Neuronal stem cell (in vitro differentiated cells): ENCODE data around the gene KIAA1958.

ENCODE experiments used
- DNase-seq: peaks from one replicate; pipeline ENCODE4 v3.0.0-alpha.2; 2013; ENCODE audit warnings: low spot score
- H2AFZ ChIP-seq: one replicate; pipeline ENCODE4 v1.6.1; 2013; ENCODE audit warnings: mild to moderate bottlenecking, low read length, inconsistent platforms
- H2AK5ac ChIP-seq: 2 replicates; pipeline ENCODE4 v1.6.1; 2013; ENCODE audit warnings: low read depth, mild to moderate bottlenecking, inconsistent platforms, low read length, moderate library complexity, mixed read lengths
- H2BK120ac ChIP-seq: 2 replicates; pipeline ENCODE4 v1.6.1; 2013; ENCODE audit warnings: low read depth, mild to moderate bottlenecking, inconsistent platforms, low read length, moderate library complexity, mixed read lengths
- H2BK12ac ChIP-seq: one replicate; pipeline ENCODE4 v1.6.1; 2013; ENCODE audit warnings: low read length, inconsistent platforms
- H2BK15ac ChIP-seq: 2 replicates; pipeline ENCODE4 v1.6.1; 2013; ENCODE audit warnings: mild to moderate bottlenecking, low read length, inconsistent platforms, mixed read lengths
- H2BK5ac ChIP-seq: one replicate; pipeline ENCODE4 v1.6.1; 2013; ENCODE audit warnings: inconsistent platforms, mild to moderate bottlenecking, low read length, moderate library complexity
- H3K14ac ChIP-seq: one replicate; pipeline ENCODE4 v1.6.1; 2013; ENCODE audit warnings: low read length, inconsistent platforms
- H3K18ac ChIP-seq: 2 replicates; pipeline ENCODE4 v1.6.1; 2013; ENCODE audit warnings: low read length, inconsistent platforms
- H3K23ac ChIP-seq: 2 replicates; pipeline ENCODE4 v1.6.1; 2013; ENCODE audit warnings: low read depth, mild to moderate bottlenecking, mixed read lengths, low read length, inconsistent platforms; ENCODE audit not compliant: poor library complexity
- H3K27ac ChIP-seq: replicated peaks from 3 replicates; pipeline ENCODE4 v1.5.1; 2013; ENCODE audit warnings: low read length, inconsistent platforms
- H3K27me3 ChIP-seq, 3 experiments: 2 replicates each; pipeline ENCODE4 v1.6.1; 2013; ENCODE audit warnings: low read length in 3 of 3, mild to moderate bottlenecking in 2 of 3, inconsistent platforms in 1 of 3, low read depth in 1 of 3, mixed read lengths in 1 of 3, moderate library complexity in 1 of 3; ENCODE audit not compliant: control insufficient read depth in 3 of 3, insufficient read depth in 3 of 3
- H3K36me3 ChIP-seq, 2 donors: replicated peaks in 1 of 2; 2 replicates each; pipeline ENCODE4 v1.6.1; 2013; ENCODE audit warnings: low read length in 2 of 2; ENCODE audit not compliant: control insufficient read depth in 2 of 2, insufficient read depth in 2 of 2
- H3K4ac ChIP-seq: 2 replicates; pipeline ENCODE4 v1.6.1; 2013; ENCODE audit warnings: inconsistent platforms, mild to moderate bottlenecking, low read length, moderate library complexity
- H3K4me1 ChIP-seq, 2 donors: 1 replicate in 1 of 2; 2 replicates in 1 of 2; pipeline ENCODE4 v1.6.1; 2013; ENCODE audit warnings: low read length in 2 of 2, low read depth in 1 of 2; ENCODE audit not compliant: control insufficient read depth in 2 of 2, insufficient read depth in 1 of 2
- H3K4me2 ChIP-seq: one replicate; pipeline ENCODE4 v1.6.1; 2013; ENCODE audit warnings: mild to moderate bottlenecking, low read length, inconsistent platforms; ENCODE audit not compliant: insufficient read depth, poor library complexity, severe bottlenecking
- H3K4me3 ChIP-seq, 2 donors: 2 replicates each; pipeline ENCODE4 v1.5.1; 2013; ENCODE audit warnings: low read length in 2 of 2, mild to moderate bottlenecking in 2 of 2, inconsistent platforms in 1 of 2, moderate library complexity in 1 of 2
- H3K79me1 ChIP-seq: one replicate; pipeline ENCODE4 v1.6.1; 2013; ENCODE audit warnings: low read depth, mild to moderate bottlenecking, inconsistent platforms, low read length, moderate library complexity
- H3K9ac ChIP-seq: one replicate; pipeline ENCODE4 v1.6.1; 2013; ENCODE audit warnings: mild to moderate bottlenecking, low read depth, low read length, inconsistent platforms; ENCODE audit not compliant: poor library complexity
- H3K9me3 ChIP-seq, 2 donors: replicated peaks in 1 of 2; 2 replicates each; pipeline versions ENCODE3 to v1.6.1; 2013; ENCODE audit warnings: low read length in 2 of 2, mild to moderate bottlenecking in 2 of 2, inconsistent platforms in 1 of 2, low read depth in 1 of 2, mixed read lengths in 1 of 2, moderate library complexity in 1 of 2; ENCODE audit not compliant: control insufficient read depth in 2 of 2, insufficient read depth in 1 of 2
- H4K8ac ChIP-seq: one replicate; pipeline ENCODE4 v1.6.1; 2013; ENCODE audit warnings: low read depth, mild to moderate bottlenecking, inconsistent platforms, low read length, moderate library complexity
- H4K91ac ChIP-seq: one replicate; pipeline ENCODE4 v1.6.1; 2013; ENCODE audit warnings: low read length, low read depth, mild to moderate bottlenecking, inconsistent platforms; ENCODE audit not compliant: poor library complexity
- WGBS, 2 donors: extraction: QIAGEN DNeasy Blood & Tissue Kit; methylation state at CpG; one replicate each; pipeline ENCODE4 v1.1.7; 2013; ENCODE audit warnings: missing lambda C conversion rate in 2 of 2, mixed read lengths in 1 of 2; ENCODE audit not compliant: insufficient read length in 2 of 2, insufficient replicate concordance in 1 of 2; ENCODE audit errors: extremely low coverage in 2 of 2; 5-methylcytosine and 5-hydroxymethylcytosine counted together

Gene KIAA1958

DNA sequence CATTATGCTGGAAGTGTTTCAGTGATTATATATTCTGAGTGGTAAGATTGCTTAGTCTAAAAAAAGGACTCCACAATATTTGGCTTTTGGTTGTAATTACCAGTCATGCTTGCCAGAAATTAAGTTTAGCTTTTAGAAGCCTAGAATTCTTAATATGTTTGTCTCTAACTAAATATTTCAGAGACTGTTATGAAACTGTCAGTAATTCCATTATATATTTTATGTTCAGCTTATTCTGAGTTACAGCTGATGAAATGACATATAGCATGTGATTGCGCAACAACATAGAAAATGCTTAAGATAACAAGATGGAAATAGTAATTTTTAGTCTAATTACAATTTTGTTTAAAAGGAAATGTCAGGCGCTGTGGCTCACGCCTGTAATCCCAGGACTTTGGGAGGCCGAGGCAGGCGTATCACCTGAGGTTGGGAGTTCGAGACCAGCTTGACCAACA, 44.2 kb downstream of the KIAA1958 start:
- H2BK5ac ChIP-seq = no peak overlapping the region
- H3K9ac ChIP-seq = no peak overlapping the region
- H2AFZ ChIP-seq = no peak overlapping the region
- no peaks in the 10 kb centered on the region for H3K27me3 ChIP-seq
- H2AK5ac ChIP-seq = no peak overlapping the region
- H2BK120ac ChIP-seq = no peak overlapping the region
- H3K9me3 ChIP-seq = no peaks in the 10 kb centered on the region
- H3K23ac ChIP-seq = no peak overlapping the region
- no peak overlapping the region for H2BK12ac ChIP-seq
- no peak overlapping the region for H2BK15ac ChIP-seq
- no peak overlapping the region for H3K27ac ChIP-seq
- H3K14ac ChIP-seq = no peak overlapping the region
- DNase-seq = no peak
- H3K4me3 ChIP-seq = no peak overlapping the region
- no peak overlapping the region for H3K4me2 ChIP-seq
- no peak overlapping the region for H4K91ac ChIP-seq
- H3K79me1 ChIP-seq = peaks cover 2% of the 10 kb centered on the region
- peaks cover 0 to 17% of the 10 kb centered on the region in 2 donors for H3K36me3 ChIP-seq
- H3K4ac ChIP-seq = no peak overlapping the region
- WGBS, 2 donors = no CpG with 5 or more reads among the region's 6 CpGs
- H4K8ac ChIP-seq = no peak overlapping the region
- H3K4me1 ChIP-seq = peaks cover 0 to 2% of the 10 kb centered on the region in 2 donors
- H3K18ac ChIP-seq = no peak overlapping the region

DNA sequence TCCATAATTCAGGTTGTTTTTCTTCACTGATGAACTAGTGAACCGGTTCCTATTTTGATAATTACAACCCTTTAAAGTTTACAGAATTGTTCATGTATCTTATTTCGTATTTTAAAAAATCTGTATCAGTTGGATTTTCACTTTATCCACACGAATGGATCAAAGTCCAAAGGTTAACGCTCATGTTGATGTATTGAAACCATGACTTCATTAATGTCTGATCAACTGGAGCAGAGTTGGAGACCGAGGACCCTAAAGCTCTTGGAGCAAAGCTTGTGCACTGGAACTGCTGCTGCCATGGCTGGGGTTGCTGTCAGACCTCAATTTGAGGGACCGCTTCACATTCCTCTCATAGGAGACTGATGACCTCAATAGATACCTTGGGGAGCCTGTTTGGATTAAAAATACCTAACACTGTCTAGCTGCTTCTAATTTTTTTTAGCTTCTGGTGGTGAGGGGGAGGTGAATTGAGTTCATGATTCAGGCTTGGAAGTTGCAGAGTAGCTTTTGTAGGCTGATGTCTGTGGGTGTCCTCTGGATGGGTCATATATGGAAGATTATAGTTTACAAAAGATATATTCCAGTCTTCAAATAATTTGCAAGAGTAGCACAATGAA, 45.1 kb downstream of the KIAA1958 start:
- no peak for DNase-seq
- Histone ChIP-seq H3K9ac (no peak overlapping the region), H3K9me3 (peaks cover 2 to 3% of the 10 kb centered on the region in 2 donors), H3K27ac (no peak overlapping the region), H2AFZ (no peak overlapping the region), H3K18ac (no peak overlapping the region), H3K36me3 (peaks cover 0 to 21% of the 10 kb centered on the region in 2 donors), H3K4ac (no peak overlapping the region), H3K23ac (no peak overlapping the region), H2BK5ac (no peak overlapping the region), H4K91ac (no peak overlapping the region), H3K79me1 (peaks cover 2% of the 10 kb centered on the region), H3K27me3 (no peaks in the 10 kb centered on the region), H3K4me1 (peaks cover 0 to 2% of the 10 kb centered on the region in 2 donors), H4K8ac (no peak overlapping the region), H2BK15ac (no peak overlapping the region), H3K14ac (no peak overlapping the region), H3K4me3 (no peak overlapping the region), H2BK120ac (no peak overlapping the region), H2AK5ac (no peak overlapping the region), H2BK12ac (no peak overlapping the region), H3K4me2 (no peak overlapping the region)
- no CpG with 5 or more reads among the region's 6 CpGs for WGBS, 2 donors

DNA sequence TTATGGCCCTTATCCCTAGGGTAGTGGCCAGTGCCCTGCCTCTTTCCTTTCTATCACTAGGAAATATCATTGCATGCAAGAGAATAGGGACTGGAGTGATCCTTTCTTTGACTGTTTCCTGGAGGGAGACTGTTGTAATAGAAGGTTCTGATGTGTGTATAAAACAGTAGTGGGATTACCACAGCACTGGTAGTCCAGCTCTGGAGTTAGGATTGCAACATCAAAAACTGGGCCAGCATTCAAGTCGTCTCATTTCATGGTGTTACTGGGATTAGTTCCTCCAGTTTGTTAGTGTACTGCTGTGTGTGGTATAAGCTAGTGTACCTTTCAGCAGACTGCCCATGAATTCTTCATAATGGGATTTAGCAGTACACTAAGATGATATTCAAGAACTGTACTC, 45.8 kb downstream of the KIAA1958 start:
- Histone ChIP-seq H2BK15ac (no peak overlapping the region), H3K4me2 (no peak overlapping the region), H3K18ac (no peak overlapping the region), H3K27ac (no peak overlapping the region), H2AFZ (no peak overlapping the region), H3K36me3 (peaks cover 0 to 28% of the 10 kb centered on the region in 2 donors), H4K8ac (no peak overlapping the region), H3K23ac (no peak overlapping the region), H3K4me1 (peaks cover 0 to 2% of the 10 kb centered on the region in 2 donors), H3K14ac (no peak overlapping the region), H3K4me3 (no peak overlapping the region), H2AK5ac (no peak overlapping the region), H3K4ac (no peak overlapping the region), H2BK5ac (no peak overlapping the region), H2BK120ac (no peak overlapping the region), H3K79me1 (peaks cover 2% of the 10 kb centered on the region), H3K9ac (no peak overlapping the region), H3K9me3 (peaks cover 2 to 10% of the 10 kb centered on the region in 2 donors), H4K91ac (no peak overlapping the region), H2BK12ac (no peak overlapping the region), H3K27me3 (no peaks in the 10 kb centered on the region)
- no CpG with 5 or more reads among the region's 1 CpG for WGBS, 2 donors
- no peak for DNase-seq

DNA sequence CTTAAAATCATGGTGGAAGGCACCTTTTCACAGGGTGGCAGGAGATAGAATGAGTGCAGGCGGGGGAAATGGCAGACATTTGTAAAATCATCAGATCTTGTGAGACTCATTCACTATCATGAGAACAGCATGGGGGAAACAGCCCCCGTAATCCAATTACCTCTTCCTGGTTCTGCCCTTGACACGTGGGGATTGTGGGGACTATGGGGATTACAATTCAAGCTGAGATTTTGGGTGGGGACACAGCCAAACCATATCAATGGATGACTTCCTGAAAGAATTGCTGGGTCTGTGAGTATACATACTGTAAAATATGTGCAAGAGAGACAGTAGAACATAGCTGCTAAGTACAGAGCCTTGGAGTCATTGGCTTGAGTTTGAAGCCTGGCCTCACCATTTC, 47.0 kb downstream of the KIAA1958 start:
- Histone ChIP-seq H3K18ac (no peak overlapping the region), H3K9ac (no peak overlapping the region), H2AFZ (no peak overlapping the region), H2BK120ac (no peak overlapping the region), H4K8ac (no peak overlapping the region), H3K27ac (no peak overlapping the region), H4K91ac (no peak overlapping the region), H3K4ac (no peak overlapping the region), H3K4me1 (peaks cover 0 to 2% of the 10 kb centered on the region in 2 donors), H3K4me3 (no peak overlapping the region), H2BK15ac (no peak overlapping the region), H3K14ac (no peak overlapping the region), H3K4me2 (no peak overlapping the region), H3K27me3 (no peaks in the 10 kb centered on the region), H3K36me3 (peaks cover 0 to 27% of the 10 kb centered on the region in 2 donors), H3K79me1 (peaks cover 2% of the 10 kb centered on the region), H2BK12ac (no peak overlapping the region), H2BK5ac (no peak overlapping the region), H3K23ac (no peak overlapping the region), H2AK5ac (no peak overlapping the region), H3K9me3 (peaks cover 2 to 18% of the 10 kb centered on the region in 2 donors)
- WGBS, 2 donors = no CpG with 5 or more reads among the region's 3 CpGs
- DNase-seq = no peak
